HG03175 (cell line): ENCODE results near the gene ZNF669.
"Not testable (repeated sequence)": the region's sequence is repeated elsewhere in the genome, so short reads cannot be mapped to it uniquely, and the experiment has no call there.

Experiments
- ATAC-seq: cut with Tn5 transposase; IDR thresholded peaks from one replicate; pipeline ENCODE4 v1.9.1; 2021; ENCODE audit warnings: mild to moderate bottlenecking, moderate library complexity; ENCODE audit not compliant: unreplicated experiment

The ZNF669 gene

DNA sequence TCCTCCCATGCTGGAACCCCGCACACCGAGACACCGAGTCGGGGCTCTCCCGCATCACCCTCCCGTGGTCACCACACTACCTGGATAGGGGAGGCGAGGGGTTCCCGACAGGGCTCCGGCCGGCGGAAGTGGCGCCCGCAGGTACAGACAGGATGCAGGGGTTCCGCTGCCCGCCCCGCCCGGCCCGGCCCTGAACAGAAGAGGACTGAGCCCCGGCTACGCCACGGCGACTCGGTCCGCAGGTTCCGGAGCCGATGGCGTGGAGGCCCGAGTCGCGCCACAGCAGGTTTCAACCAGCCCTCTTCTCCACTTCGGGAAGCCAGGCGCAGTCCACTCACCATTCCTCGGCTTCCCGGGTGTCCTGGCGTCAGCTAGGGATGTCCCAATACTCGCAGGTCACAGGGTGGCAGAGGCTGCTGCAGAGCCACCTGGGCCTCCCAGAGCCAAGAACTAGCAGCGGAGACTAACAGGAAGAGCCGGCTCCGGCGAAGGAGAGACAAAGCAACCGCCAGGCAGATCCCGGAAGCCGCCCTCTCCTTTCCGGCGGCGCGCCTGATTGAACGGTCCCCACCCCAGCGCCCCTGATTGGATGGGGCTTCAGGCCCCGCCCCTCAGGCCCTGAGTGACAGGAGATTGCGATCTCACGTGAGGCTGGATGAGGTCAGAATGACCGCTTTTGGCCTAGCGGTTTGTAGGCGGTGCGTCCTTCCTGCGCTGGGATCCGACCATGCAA is at the start of gene ZNF669:
ZNF669 (minus strand) TSS at position 498 of the 733 bp plus-strand sequence; CDS start at position 341, 157 bp downstream.
- ATAC-seq, result peak; percentile 99

DNA sequence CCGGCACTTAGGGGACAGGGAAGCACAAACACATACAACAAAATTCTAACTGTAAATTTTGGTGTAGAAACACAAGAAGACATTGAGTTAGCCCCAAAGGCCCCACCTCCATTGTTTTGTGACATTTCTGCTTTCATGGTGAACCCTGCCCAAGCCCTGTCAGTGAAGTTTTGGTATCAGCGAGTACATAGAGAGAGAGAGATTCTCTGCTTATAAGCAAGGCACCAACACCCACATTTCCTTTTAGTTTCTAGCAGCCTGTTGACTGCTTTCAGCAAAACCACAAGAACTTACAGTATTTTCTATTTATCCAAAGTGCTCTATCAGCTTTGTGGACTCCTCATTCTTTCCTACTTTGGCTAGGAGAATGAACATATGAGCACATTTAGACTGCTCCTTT is 43.6 kb upstream of the ZNF669 start:
- no peak for ATAC-seq

DNA sequence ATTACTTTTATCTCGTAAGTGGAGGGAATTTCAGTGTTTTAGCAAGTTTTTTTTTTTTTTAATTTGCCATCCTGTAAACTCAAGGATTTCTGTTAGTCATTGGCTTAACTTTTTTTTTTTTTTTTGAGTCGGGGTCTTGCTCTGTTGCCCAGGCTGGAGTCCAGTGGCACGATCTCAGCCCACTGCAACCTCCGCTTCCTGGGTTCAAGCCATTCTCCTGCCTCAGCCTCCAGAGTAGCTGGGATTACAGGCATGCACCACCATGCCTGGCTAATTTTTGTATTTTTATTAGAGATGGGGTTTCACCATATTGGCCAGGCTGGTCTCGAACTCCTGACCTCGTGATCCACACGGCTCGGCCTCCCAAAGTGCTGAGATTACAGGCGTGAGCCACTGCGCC is 43.0 kb upstream of the ZNF669 start:
- not testable (repeated sequence) for ATAC-seq

DNA sequence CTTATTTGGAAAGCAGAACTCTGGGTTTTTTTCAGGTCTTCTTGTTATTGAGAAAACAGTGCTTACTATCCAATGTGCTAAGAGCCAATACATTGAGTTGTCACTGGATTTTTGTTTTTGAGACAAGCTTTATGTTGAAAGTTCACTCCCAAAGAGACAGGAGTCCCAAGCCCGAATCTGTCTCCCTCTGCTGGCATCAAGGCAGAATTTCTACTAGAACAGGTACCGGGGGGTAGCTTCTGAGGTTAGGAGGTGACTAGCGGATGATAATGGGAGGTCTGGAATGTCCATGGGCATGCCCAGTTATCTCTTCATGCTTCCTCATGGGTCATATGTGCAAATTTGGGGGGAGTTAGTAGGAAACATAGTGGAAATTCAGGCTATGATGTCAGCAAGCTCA is 42.5 kb upstream of the ZNF669 start:
- no peak for ATAC-seq

DNA sequence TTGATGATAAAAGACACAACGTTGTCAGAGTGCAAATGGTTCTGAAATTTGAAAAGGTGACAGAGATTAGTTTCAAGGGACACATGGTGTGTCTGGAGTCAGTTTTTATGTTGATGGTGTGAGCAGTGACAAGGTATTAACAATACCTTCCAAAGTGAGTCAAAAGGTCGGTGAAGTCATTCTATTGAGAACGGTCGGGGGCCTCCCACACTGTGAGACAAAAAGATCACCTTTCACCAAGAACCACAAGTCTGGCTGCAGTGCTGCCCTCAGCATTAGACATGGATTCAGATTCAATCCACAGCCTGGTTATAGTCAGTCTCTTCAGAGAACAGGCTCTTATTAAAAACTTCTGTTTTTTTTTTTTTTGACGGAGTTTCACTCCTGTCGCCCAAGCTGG is 41.1 kb upstream of the ZNF669 start:
- ATAC-seq, result no peak

DNA sequence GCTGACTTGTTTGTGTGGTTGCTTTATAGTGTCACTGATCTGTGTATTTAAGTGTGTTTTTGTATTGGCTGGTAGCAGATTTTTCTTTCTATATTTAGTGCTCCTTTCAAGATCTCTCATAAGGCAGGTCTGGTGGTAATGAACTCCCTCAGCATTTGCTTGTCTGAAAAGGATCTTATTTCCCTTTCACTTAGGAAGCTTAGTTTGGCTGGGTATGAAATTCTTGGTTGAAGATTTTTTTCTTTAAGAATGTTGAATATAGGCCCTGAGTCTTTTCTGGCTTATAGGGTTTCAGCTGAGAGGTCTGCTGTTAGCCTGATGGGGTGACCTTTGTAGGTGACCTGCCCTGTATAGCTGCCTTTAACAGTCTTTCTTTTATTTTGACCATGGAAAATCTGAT is 35.4 kb upstream of the ZNF669 start:
- ATAC-seq, result not testable (repeated sequence)

DNA sequence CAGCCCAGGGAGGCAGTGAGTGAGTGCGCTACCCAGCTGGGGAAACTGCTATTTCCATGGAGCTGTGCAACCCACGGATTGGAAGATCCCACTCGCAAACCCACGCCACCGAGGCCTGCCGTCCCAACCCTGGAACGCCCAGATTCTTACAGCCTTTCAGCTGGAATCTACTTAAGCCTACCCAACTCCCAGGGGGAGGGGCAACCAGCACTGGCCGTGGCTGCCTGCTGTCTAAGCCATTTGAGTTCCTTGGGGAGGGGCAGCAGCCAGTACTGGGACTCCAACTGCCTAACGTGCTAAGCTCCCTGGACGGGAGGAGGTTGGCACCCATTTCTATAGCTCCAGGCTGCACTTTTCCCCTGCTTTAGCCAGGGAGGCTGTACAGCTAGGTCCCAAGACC is 27.1 kb upstream of the ZNF669 start:
- ATAC-seq, result no peak

DNA sequence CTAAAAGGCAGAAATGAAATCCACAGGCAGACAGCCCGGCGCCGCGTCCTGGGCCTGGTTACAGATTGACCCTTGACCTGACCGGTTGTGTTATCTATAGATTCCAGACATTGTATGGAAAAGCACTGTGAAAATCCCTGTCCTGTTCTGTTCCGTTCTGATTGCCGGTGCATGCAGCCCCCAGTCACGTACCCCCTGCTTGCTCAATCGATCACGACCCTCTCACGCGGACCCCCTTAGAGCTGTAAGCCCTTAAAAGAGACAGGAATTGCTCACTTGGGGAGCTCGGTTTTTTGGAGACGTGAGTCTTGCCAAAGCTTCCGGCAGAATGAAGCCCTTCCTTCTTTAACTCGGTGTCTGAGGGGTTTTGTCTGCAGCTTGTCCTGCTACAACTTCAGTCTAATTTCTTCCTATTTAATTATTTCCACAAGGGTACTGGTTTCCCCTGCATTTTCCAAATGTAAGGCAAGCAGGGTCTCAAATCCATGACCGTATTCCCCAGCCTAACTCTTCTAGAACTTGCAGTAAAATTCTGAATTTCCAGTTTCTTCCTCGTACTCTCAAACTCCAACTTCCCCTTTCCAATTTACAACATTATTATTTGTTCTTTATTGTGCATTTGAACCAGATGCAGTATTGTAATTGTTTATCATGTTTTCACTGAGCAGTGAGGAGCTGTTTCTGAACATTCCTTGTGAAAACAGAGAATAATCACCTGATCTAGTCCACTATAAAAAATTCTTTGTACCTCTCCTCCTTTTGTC is 23.5 kb upstream of the ZNF669 start:
- ATAC-seq, result not testable (repeated sequence)

DNA sequence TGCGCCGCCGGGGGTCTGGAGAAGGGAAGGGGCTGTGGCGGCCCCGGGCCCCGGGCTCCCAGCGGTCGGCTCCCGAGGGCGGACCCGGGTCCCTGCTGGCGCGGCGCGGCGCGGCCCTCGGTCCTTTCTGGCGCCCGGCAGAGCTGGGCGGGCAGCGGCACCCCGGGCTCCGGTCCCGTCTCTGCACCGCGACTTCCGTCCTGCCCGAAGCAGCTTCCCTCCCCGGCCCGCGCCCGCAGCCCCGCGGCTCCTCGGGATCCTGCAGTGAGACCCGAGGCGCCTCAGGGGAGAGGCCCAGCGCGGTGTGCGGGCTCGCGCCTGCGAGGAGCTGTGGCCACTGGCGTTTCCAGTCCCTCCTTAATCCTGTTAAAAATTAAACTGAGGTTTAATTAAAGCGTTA is 22.4 kb upstream of the ZNF669 start:
- peak; percentile 65 for ATAC-seq

DNA sequence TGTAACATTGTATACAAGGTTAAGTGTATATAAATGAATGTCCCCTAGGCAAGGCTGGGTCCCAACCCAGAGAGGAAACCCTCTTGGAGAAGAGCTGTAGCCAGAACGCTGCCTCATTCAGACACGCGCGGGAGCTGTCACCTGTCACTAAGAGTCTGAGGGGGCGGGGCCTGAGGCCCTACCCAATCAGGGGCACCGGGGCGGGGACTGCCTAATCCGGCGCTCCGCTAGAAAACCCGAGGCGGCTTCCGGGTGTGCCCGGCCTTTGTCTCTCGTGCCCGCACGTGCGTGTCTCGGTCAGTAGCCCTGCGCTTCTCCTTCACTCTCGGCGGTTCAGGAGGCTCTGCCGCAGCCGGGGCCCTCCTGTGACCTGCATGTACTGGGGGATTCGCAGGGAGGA is 22.0 kb upstream of the ZNF669 start:
- peak; percentile 99 for ATAC-seq

DNA sequence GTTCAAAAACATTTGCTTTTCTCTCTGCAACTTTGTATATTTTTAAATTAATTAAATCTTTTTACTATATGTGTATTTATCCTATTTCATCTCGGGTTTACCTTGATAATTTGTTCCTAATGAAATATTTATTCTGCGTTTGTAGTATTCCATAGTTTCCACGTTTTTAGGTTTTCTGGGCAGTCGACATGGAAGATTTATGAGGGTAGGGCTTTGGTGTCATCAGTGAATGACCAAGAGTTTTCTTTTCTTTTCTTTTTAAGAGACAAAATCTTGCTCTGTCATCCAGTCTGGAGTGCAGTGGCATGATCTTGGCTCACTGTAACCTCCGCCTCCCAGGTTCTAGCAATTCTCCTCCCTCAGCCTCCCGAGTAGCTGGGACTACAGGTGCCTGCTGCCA is 17.2 kb upstream of the ZNF669 start:
- no peak for ATAC-seq

DNA sequence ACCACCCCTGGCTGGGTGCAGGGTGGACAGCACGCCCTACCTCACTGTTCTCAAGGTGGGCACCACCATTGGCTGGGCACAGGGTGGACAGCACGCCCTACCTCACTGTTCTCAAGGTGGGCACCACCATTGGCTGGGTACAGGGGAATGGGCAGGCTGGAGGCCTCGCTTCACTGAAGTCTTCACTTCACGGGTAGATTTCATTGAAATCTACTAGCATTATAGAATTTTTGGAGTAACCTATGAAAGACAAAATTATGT is 16.2 kb upstream of the ZNF669 start:
- ATAC-seq, result not testable (repeated sequence)

DNA sequence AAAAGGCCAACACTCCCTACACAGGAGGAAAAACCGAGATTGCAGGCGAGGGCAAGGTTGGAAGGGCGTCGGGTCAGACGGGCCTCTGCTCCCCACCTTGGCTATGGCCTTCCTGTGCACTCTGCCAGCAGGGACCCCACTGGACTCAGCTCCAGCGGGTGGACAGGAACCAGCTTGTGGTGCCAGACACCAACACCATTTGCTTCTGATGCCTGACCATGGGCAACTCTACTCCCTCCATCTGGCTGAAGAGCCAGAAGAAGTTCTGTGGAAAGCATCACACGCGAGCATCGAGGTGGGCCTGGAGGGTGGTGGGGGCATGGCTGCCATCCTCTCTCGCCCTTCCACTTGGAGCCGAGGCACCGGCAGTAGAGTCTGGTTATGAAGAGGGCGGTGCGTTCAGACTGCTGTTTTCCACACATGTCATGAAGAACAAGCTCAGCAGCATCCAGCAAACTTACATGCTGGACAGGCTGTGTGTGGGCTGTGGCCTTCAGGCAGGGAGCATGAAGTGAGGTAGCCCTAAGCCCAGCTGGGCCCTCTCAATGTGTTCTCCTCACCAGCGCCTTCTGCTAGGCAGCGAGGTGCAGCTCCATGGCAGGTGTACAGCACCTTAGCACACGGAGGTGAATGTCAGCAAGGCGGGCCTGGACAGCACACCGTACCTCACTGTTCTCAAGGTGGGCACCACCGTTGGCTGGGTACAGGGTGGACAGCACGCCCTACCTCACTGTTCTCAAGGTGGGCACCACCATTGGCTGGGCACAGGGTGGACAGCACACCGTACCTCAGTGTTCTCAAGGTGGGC is 15.6 kb upstream of the ZNF669 start:
- no peak for ATAC-seq

DNA sequence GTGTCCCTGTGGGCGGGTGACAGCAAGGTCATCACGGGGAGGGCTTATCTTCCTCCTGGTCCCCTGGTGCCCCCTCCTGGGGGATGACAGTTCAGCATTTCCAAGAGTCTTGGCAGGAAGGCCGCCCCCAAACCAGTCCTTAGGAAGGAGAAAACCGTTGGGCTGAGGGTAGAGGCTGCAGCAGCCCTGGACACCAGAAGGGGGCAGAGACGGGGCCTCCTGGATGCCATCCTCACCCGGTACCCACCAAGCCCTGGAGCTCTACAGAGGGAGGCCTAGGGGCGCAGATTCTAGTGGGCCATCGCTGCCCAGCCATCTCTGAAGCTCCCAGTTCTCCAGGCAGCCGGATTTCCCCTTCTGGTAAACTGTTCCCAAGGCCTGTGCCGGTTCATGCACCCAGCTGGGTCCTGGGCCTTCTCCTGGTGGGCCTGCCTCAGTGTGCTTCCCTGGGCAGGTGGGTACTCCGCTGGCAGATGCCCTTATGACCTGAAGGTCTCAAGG is 14.8 kb upstream of the ZNF669 start:
- ATAC-seq, result no peak

DNA sequence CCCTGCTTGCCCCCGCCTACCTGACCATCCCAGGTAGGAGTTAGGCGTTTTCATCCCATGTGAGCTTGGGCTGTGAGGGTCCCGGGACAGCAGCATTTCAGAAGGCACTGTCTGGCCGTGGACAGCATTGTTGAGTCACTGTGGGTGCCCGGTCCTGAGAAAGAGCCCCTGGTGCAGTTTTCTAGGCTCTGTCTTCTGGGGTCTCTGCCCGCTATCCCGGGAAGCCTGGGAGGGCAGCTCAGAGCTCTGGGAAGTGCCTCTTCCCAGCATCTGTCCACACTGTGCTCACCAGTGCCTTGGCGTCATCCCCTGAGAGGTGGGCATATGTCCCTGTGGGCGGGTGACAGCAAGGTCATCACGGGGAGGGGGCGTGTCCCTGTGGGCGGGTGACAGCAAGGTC is 11.4 kb upstream of the ZNF669 start:
- no peak for ATAC-seq

DNA sequence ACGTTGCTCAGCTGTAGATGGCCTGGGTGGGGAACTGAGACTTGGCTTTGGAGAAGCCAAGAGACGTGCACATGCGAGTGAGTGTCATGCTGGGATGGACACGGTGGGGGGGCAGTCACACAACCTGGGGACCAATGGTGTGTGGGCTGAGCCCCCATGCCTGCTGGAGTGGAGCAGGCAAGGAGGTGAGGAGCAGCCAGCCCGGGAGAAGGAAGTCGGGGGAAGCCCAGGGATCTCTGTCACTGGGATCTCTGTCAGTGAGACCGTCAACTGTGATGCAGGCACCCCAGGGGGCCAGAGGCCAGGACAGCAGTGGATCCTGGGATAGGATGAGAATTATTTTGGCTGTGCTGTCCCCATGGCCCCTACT is 11.0 kb upstream of the ZNF669 start:
- ATAC-seq, result no peak

DNA sequence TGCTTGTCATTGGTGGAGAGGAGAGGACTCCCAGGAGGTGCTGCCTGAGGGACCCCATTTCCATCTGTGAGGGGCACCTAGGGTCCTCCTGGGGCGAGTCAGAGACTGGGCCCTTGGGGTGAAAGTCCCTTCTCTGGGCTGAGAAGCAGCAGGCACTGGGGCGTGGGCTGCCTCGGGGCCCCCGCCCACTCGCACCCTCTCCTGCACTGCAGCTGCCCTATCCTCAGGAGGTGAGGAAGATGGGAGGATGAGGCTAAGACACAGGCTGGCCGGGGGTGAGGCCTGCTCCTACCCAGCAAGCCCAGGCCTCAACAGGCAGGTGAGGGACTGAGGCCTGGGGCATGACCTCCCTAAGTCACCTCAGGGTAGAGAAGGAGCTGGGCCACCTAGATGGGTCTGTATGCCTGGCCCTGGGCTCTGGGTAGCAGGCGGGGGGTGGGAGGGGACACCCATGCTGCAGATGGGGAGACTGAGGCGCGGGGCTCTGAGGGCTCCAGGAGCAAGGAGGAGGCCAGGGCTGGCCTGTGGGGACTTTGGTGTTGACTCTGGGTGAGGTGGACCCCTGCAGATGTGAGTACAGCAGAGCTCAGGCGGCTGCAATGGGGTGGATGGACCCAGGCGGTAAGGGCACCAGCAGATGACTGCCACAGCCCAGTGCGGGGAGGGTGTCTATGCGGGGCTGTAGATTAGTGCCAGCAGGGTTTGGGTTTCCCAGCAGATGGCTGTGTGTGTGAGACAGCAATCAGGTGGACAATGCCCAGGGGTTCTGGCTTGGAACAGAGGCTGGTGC is 10.4 kb upstream of the ZNF669 start:
- ATAC-seq, result no peak

DNA sequence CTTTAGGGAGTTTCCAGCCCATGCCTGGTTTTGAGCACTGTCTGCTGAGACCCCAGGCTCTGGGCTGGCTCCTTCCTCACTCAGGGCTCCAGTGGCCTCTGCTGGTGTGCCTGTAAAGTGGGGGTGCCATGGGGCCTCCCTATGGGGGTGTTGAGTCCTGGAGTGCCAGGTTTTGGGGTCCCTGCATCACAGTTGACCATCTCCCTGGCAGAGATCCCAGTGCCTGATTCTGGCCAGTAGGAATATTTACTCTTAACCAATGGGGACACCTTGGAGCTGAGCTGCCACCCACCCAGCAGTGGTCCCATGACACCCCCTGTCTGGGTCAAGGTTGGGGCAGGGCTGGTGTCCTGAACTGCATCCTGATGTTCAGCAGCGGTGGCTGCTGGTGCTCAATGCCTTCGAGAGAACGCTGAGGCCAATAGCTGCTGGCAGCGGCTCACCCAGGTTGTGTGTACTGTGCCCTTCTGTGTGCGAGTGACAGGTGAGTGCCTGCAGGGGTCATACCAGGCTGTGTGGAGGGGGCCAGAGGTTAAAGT is 9.6 kb upstream of the ZNF669 start:
- no peak for ATAC-seq

DNA sequence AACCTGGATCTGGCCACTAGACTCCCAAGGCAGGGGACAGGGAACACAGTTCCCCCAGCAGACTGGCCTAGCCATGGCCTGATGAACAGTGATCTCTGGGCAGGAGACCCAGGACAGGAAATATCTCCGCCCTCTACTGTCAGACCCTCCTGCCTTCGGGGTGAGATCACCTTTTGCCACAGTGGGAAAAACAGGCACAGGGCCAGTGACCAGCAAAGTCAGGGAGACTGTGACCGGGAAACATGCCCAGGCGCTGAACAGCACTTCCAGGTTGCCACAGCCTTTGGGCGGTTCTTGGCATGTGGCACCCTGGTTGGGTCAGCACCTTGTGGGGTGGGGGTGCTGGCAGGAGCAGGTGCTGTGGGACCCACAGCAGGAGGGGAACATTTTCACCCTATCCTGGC is 8.9 kb upstream of the ZNF669 start:
- no peak for ATAC-seq

DNA sequence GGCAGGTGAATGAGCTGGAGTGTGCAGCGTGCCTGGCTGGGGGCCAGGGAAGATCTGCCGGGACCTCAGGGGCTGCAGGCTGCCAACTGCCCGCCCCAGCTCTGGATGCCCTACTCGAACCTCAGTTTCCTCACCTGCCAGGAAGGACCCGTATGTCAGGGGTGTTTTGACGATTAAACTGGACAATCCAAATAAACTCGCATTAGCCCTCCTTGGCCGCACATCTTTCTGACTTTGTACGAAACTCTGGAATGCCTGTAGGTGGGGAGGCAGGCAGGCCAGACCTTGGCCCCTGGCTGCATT is 8.3 kb upstream of the ZNF669 start:
- no peak for ATAC-seq
